ENCODE measurements around the gene RALGPS1. TPM values are rescaled to one million over a fixed set of nuclear protein-coding genes. Genes with fewer than 3 reads are reported as not detected.

Gene RALGPS1
- total and polyA plus RNA-seq, 2 donors (not counting 1 experiment from before 2014, with no cell fraction given) = 2.0 to 5.9 TPM

DNA sequence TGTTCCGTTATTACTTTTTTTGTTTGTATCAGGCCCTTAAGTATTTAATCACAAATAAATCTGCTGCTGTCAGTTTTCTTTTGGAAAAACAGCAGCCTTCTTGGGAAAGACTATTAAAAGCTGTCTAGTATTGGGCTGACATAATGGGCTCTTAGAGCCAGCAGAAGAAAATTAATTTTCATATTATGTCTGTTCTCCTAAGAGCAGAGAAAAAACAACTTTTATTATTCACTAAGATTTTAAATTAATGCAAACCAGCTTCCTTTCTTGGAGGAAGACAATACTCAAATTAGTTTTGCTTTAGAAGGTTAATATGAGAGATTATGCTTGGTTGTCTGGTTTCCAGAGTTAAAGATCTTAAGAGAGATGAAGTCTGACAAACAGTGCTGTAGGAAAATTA lies 319.4 kb downstream of the RALGPS1 start:
- H3K4me2 ChIP-seq (ENCODE audit: extremely low read depth, insufficient read depth, low read length) = no peak overlapping the region
- no peak for DNase-seq (ENCODE audit: low read depth in 2 of 2)
- H3K79me2 ChIP-seq (ENCODE audit: control insufficient read depth, insufficient read depth, low read length) = no peaks in the 10 kb centered on the region
- no peak overlapping the region for H3K9ac ChIP-seq (ENCODE audit: insufficient read depth, low read length)
- H2AFZ ChIP-seq (ENCODE audit: low read length) = no peak overlapping the region
- no peaks in the 10 kb centered on the region for H3K27me3 ChIP-seq (ENCODE audit: control insufficient read depth, insufficient read depth, low read length)
- no peaks in the 10 kb centered on the region for H3K9me3 ChIP-seq (ENCODE audit: control insufficient read depth, insufficient read depth, low read depth, low read length)
- H3K36me3 ChIP-seq (ENCODE audit: control insufficient read depth, insufficient read depth, low read length) = no peaks in the 10 kb centered on the region
- H3K4me3 ChIP-seq (replicated peaks in 1 of 4; ENCODE audit: control extremely low read depth in 1 of 4, insufficient read depth in 1 of 4, low read depth in 3 of 4, low read length in 4 of 4) = no peak overlapping the region
- H4K20me1 ChIP-seq (ENCODE audit: control insufficient read depth, extremely low read depth, insufficient read depth, low read length) = no peaks in the 10 kb centered on the region
- H3K4me1 ChIP-seq (ENCODE audit: control insufficient read depth, extremely low read depth, insufficient read depth, low read length) = no peaks in the 10 kb centered on the region
- TF ChIP-seq, protein P1, sequence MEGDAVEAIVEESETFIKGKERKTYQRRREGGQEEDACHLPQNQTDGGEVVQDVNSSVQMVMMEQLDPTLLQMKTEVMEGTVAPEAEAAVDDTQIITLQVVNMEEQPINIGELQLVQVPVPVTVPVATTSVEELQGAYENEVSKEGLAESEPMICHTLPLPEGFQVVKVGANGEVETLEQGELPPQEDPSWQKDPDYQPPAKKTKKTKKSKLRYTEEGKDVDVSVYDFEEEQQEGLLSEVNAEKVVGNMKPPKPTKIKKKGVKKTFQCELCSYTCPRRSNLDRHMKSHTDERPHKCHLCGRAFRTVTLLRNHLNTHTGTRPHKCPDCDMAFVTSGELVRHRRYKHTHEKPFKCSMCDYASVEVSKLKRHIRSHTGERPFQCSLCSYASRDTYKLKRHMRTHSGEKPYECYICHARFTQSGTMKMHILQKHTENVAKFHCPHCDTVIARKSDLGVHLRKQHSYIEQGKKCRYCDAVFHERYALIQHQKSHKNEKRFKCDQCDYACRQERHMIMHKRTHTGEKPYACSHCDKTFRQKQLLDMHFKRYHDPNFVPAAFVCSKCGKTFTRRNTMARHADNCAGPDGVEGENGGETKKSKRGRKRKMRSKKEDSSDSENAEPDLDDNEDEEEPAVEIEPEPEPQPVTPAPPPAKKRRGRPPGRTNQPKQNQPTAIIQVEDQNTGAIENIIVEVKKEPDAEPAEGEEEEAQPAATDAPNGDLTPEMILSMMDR (conservative IDR thresholded peaks at IDR 0.05 in 1 of 2, IDR thresholded peaks at IDR 0.05 in 1 of 2; ENCODE audit: low read depth in 1 of 2, low read length in 2 of 2) = no peak
- TF ChIP-seq EZH2 (IDR thresholded peaks at IDR 0.05; ENCODE audit: low read length, missing control alignments) = no peak
- H3K27ac ChIP-seq (ENCODE audit: insufficient read depth, low read length) = no peak overlapping the region

GRCh38 chr9:127237801-127238200 lies 323.2 kb downstream of the RALGPS1 start:
- no peaks in the 10 kb centered on the region for H3K27me3 ChIP-seq (ENCODE audit: control insufficient read depth, insufficient read depth, low read length)
- H3K4me2 ChIP-seq (ENCODE audit: extremely low read depth, insufficient read depth, low read length) = no peak overlapping the region
- no peaks in the 10 kb centered on the region for H3K36me3 ChIP-seq (ENCODE audit: control insufficient read depth, insufficient read depth, low read length)
- H3K9ac ChIP-seq (ENCODE audit: insufficient read depth, low read length) = no peak overlapping the region
- no peak for DNase-seq (ENCODE audit: low read depth in 2 of 2)
- H3K4me1 ChIP-seq (ENCODE audit: control insufficient read depth, extremely low read depth, insufficient read depth, low read length) = no peaks in the 10 kb centered on the region
- no peaks in the 10 kb centered on the region for H3K79me2 ChIP-seq (ENCODE audit: control insufficient read depth, insufficient read depth, low read length)
- TF ChIP-seq, protein P1 (conservative IDR thresholded peaks at IDR 0.05 in 1 of 2, IDR thresholded peaks at IDR 0.05 in 1 of 2; ENCODE audit: low read depth in 1 of 2, low read length in 2 of 2) = no peak
- no peak for TF ChIP-seq EZH2 (IDR thresholded peaks at IDR 0.05; ENCODE audit: low read length, missing control alignments)
- H3K4me3 ChIP-seq (replicated peaks in 1 of 4; ENCODE audit: control extremely low read depth in 1 of 4, insufficient read depth in 1 of 4, low read depth in 3 of 4, low read length in 4 of 4) = no peak overlapping the region
- no peak overlapping the region for H2AFZ ChIP-seq (ENCODE audit: low read length)
- no peaks in the 10 kb centered on the region for H4K20me1 ChIP-seq (ENCODE audit: control insufficient read depth, extremely low read depth, insufficient read depth, low read length)
- no peak overlapping the region for H3K27ac ChIP-seq (ENCODE audit: insufficient read depth, low read length)
- H3K9me3 ChIP-seq (ENCODE audit: control insufficient read depth, insufficient read depth, low read depth, low read length) = no peaks in the 10 kb centered on the region

GRCh38 chr9:127241354-127241753 lies 326.8 kb downstream of the RALGPS1 start:
- no peak overlapping the region for H3K4me3 ChIP-seq (replicated peaks in 1 of 4; ENCODE audit: control extremely low read depth in 1 of 4, insufficient read depth in 1 of 4, low read depth in 3 of 4, low read length in 4 of 4)
- H3K9me3 ChIP-seq (ENCODE audit: control insufficient read depth, insufficient read depth, low read depth, low read length) = no peaks in the 10 kb centered on the region
- no peaks in the 10 kb centered on the region for H3K79me2 ChIP-seq (ENCODE audit: control insufficient read depth, insufficient read depth, low read length)
- H4K20me1 ChIP-seq (ENCODE audit: control insufficient read depth, extremely low read depth, insufficient read depth, low read length) = no peaks in the 10 kb centered on the region
- H3K9ac ChIP-seq (ENCODE audit: insufficient read depth, low read length) = no peak overlapping the region
- no peak for DNase-seq (ENCODE audit: low read depth in 2 of 2)
- TF ChIP-seq EZH2 (IDR thresholded peaks at IDR 0.05; ENCODE audit: low read length, missing control alignments) = no peak
- TF ChIP-seq, protein P1 (conservative IDR thresholded peaks at IDR 0.05 in 1 of 2, IDR thresholded peaks at IDR 0.05 in 1 of 2; ENCODE audit: low read depth in 1 of 2, low read length in 2 of 2) = no peak
- no peak overlapping the region for H2AFZ ChIP-seq (ENCODE audit: low read length)
- no peak overlapping the region for H3K4me2 ChIP-seq (ENCODE audit: extremely low read depth, insufficient read depth, low read length)
- H3K27ac ChIP-seq (ENCODE audit: insufficient read depth, low read length) = no peak overlapping the region
- H3K36me3 ChIP-seq (ENCODE audit: control insufficient read depth, insufficient read depth, low read length) = no peaks in the 10 kb centered on the region
- no peaks in the 10 kb centered on the region for H3K4me1 ChIP-seq (ENCODE audit: control insufficient read depth, extremely low read depth, insufficient read depth, low read length)
- H3K27me3 ChIP-seq (ENCODE audit: control insufficient read depth, insufficient read depth, low read length) = no peaks in the 10 kb centered on the region

Measured in fibroblast of lung (primary cell).